Measurements from ENCODE around the gene PLEKHG3. TPM values are rescaled to one million over a fixed set of nuclear protein-coding genes. Genes with fewer than 3 reads are reported as not detected.

The PLEKHG3 gene
- total RNA-seq, 2 donors from 2014 or later, result 57.8 to 69.7 TPM

DNA sequence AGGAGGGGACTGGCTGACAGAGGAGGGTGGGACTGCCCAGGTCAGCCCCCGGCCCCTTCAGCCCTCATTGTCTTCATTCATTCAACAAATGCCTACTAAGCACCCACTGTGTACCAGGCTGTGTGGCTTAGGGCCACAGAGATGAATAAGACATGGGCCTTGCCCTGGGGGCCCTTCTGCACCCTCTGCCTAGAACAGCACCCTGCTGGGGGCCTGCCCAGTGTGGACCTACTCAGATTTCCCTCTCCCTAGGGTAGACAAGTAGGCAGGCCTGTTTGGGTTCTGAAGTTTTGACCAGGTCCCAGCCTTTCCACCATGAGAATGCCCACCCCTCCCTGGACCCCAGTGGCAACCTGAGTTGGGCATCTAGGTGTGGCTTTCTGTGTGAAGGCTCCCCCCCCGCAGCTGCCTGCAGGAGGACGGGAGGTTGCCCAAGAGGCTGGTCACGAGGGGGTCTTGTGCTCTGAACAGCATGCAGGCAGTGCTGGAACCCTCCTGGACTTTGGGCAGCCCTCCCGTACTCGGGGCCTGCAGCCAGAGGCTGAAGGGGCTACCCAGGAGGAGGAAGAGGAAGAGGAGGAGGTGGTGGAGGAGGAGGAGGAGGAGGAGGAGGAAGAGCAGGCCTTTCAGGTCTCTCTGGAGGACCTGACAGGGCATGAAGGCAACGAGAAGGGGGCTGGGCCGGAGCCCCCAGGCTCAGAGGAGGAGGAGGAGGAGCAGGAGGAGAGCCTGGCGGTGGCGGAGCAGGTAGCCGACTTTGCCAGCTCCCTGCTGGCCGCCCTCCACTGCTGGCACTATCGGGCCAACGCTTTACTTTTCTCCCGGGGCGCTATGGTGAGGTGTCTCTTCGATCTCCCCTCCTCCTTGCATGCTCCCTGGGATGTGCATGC, 33.4 kb downstream of the PLEKHG3 start:
- Histone ChIP-seq H3K36me3 (peaks cover 0 to 14% of the 10 kb centered on the region in 2 donors), H3K27ac (no peak overlapping the region)
- 52% methylated on average over 17 of the region's 17 CpGs for WGBS

GRCh38 chr14:64738281-64738804, 34.1 kb downstream of the PLEKHG3 start:
- intact Hi-C loops (cut with DNase I), result no loop called here
- no peaks in the 10 kb centered on the region for H3K27me3 ChIP-seq (replicated peaks; ENCODE audit: insufficient read depth)
- DNase-seq (ENCODE audit: low spot score), result no peak
- H3K27ac ChIP-seq, result no peak overlapping the region
- 79% methylated on average over 9 of the region's 9 CpGs for WGBS
- no peak for TF ChIP-seq POLR2AphosphoS5 (IDR thresholded peaks at IDR 0.05)
- peaks cover 0 to 20% of the 10 kb centered on the region in 2 donors for H3K36me3 ChIP-seq
- no peaks in the 10 kb centered on the region for H3K4me1 ChIP-seq (replicated peaks)
- H3K9me3 ChIP-seq, result no peaks in the 10 kb centered on the region
- H3K4me3 ChIP-seq, result no peak overlapping the region

More for the DNA sequence above, 33.4 kb downstream of the PLEKHG3 start:
- Histone ChIP-seq H3K4me3 (no peak overlapping the region), H3K27me3 (replicated peaks; ENCODE audit: insufficient read depth) (no peaks in the 10 kb centered on the region), H3K4me1 (replicated peaks) (no peaks in the 10 kb centered on the region), H3K9me3 (no peaks in the 10 kb centered on the region)
- TF ChIP-seq POLR2A (IDR thresholded peaks at IDR 0.05) (no peak), CTCF (IDR thresholded peaks at IDR 0.05) (no peak), POLR2AphosphoS5 (IDR thresholded peaks at IDR 0.05) (no peak)
- intact Hi-C loops (cut with DNase I), result no loop called here
- DNase-seq (ENCODE audit: low spot score), result no peak

DNA sequence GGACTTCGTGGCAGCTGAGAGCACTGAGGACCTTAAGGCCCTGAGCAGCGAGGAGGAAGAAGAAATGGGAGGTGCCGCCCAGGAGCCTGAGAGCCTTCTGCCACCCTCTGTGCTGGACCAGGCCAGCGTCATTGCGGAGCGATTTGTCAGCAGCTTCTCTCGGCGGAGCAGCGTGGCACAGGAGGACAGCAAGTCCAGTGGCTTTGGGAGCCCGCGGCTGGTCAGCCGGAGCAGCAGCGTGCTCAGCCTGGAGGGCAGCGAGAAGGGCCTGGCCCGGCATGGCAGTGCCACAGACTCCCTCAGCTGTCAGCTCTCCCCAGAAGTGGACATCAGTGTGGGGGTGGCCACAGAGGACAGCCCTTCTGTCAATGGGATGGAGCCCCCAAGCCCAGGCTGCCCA, 37.0 kb downstream of the PLEKHG3 start:
- no peak for DNase-seq (ENCODE audit: low spot score)
- Histone ChIP-seq H3K27me3 (replicated peaks; ENCODE audit: insufficient read depth) (no peaks in the 10 kb centered on the region), H3K4me3 (no peak overlapping the region), H3K27ac (no peak overlapping the region), H3K4me1 (replicated peaks) (no peaks in the 10 kb centered on the region), H3K36me3 (peaks cover 0 to 20% of the 10 kb centered on the region in 2 donors), H3K9me3 (no peaks in the 10 kb centered on the region)
- intact Hi-C loops (cut with DNase I), result no loop called here
- TF ChIP-seq POLR2AphosphoS5 (IDR thresholded peaks at IDR 0.05) (no peak), POLR2A (IDR thresholded peaks at IDR 0.05) (no peak), CTCF (IDR thresholded peaks at IDR 0.05) (no peak)
- WGBS, result 95% methylated on average over 15 of the region's 15 CpGs

GRCh38 chr14:64741961-64742360, 37.7 kb downstream of the PLEKHG3 start:
- no peak for DNase-seq (ENCODE audit: low spot score)
- WGBS, result 91% methylated on average over 15 of the region's 15 CpGs
- Histone ChIP-seq H3K36me3 (peaks cover 0 to 20% of the 10 kb centered on the region in 2 donors), H3K27ac (no peak overlapping the region), H3K4me1 (replicated peaks) (no peaks in the 10 kb centered on the region), H3K9me3 (no peaks in the 10 kb centered on the region), H3K27me3 (replicated peaks; ENCODE audit: insufficient read depth) (no peaks in the 10 kb centered on the region), H3K4me3 (no peak overlapping the region)
- TF ChIP-seq CTCF (IDR thresholded peaks at IDR 0.05), result no peak
- TF ChIP-seq POLR2A (IDR thresholded peaks at IDR 0.05), result no peak
- no peak for TF ChIP-seq POLR2AphosphoS5 (IDR thresholded peaks at IDR 0.05)
- intact Hi-C loops (cut with DNase I), result no loop called here

DNA sequence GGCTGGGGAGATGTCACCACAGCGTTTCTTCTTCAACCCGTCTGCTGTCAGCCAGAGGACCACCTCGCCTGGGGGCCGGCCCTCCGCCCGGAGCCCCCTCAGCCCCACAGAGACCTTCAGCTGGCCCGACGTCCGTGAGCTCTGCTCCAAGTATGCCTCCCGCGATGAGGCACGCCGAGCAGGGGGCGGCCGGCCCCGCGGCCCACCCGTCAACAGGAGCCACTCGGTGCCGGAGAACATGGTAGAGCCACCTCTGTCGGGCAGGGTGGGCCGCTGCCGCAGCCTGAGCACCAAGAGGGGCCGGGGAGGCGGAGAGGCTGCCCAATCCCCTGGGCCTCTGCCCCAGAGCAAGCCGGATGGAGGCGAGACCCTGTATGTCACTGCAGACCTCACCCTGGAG, 38.8 kb downstream of the PLEKHG3 start:
- Histone ChIP-seq H3K27ac (no peak overlapping the region), H3K4me1 (replicated peaks) (no peaks in the 10 kb centered on the region), H3K4me3 (no peak overlapping the region), H3K27me3 (replicated peaks; ENCODE audit: insufficient read depth) (no peaks in the 10 kb centered on the region), H3K9me3 (no peaks in the 10 kb centered on the region), H3K36me3 (peaks cover 0 to 20% of the 10 kb centered on the region in 2 donors)
- no peak for DNase-seq (ENCODE audit: low spot score)
- TF ChIP-seq POLR2AphosphoS5 (IDR thresholded peaks at IDR 0.05), result no peak
- TF ChIP-seq POLR2A (IDR thresholded peaks at IDR 0.05), result no peak
- no peak for TF ChIP-seq CTCF (IDR thresholded peaks at IDR 0.05)
- intact Hi-C loops (cut with DNase I), result no loop called here
- WGBS, result 97% methylated on average over 27 of the region's 27 CpGs
